Keratinocyte (primary cell): Measurements from ENCODE around the gene KLK8.

ENCODE experiments used
- CTCF ChIP-seq, 3 experiments: IDR thresholded peaks in 1 of 3; conservative IDR thresholded peaks in 1 of 3; optimal IDR thresholded peaks in 1 of 3; 2 replicates in 2 of 3; 3 replicates in 1 of 3; pipeline versions ENCODE3 to v1.5.1; 2011; ENCODE audit warnings: low read length in 3 of 3, mild to moderate bottlenecking in 3 of 3, moderate library complexity in 2 of 3, control low read depth in 1 of 3, inconsistent platforms in 1 of 3; ENCODE audit not compliant: insufficient read depth in 2 of 3; ENCODE audit errors: extremely low read depth in 1 of 3
- EZH2 ChIP-seq: IDR thresholded peaks from one replicate; pipeline ENCODE4 v1.6.1; 2012; ENCODE audit warnings: inconsistent platforms, mild to moderate bottlenecking, low read length, moderate library complexity

GRCh38 chr19:51007488-51007887, 6.1 kb upstream of the KLK8 start:
- TF ChIP-seq EZH2 (no peak), CTCF (optimal IDR thresholded peaks at IDR 0.05 in 1 of 3, IDR thresholded peaks at IDR 0.05 in 1 of 3, conservative IDR thresholded peaks at IDR 0.05 in 1 of 3; ENCODE audit: extremely low read depth in 1 of 3, insufficient read depth in 2 of 3, low read length in 3 of 3) (no peak)
